Nephron progenitor cell (in vitro differentiated cells): ENCODE measurements around the gene DUSP5.

ENCODE experiments used
- DNase-seq: peaks from one replicate; pipeline ENCODE4 v3.0.0; 2021
- H3K27ac Mint-ChIP-seq: 2 replicates; pipeline ENCODE4 v1.8.0; 2021; ENCODE audit warnings: mild to moderate bottlenecking, moderate library complexity, mixed read lengths
- H3K27me3 Mint-ChIP-seq: 2 replicates; pipeline ENCODE4 v1.8.0; 2021; ENCODE audit warnings: mild to moderate bottlenecking, low read depth, mixed read lengths; ENCODE audit not compliant: poor library complexity
- H3K36me3 Mint-ChIP-seq: 2 replicates; pipeline ENCODE4 v1.8.0; 2021; ENCODE audit warnings: low read depth, mixed read lengths
- H3K4me1 Mint-ChIP-seq: 2 replicates; pipeline ENCODE4 v1.8.0; 2021; ENCODE audit warnings: mixed read lengths
- H3K4me3 Mint-ChIP-seq: 2 replicates; pipeline ENCODE4 v1.8.0; 2021; ENCODE audit warnings: mild to moderate bottlenecking, moderate library complexity, mixed read lengths
- H3K9me3 Mint-ChIP-seq: 2 replicates; pipeline ENCODE4 v1.8.0; 2021; ENCODE audit warnings: mild to moderate bottlenecking, moderate library complexity, mixed read lengths
- CTCF ChIP-seq: fragments of 200-600 bp; sonication (generic); IDR thresholded peaks from 2 replicates; pipeline ENCODE4 v1.5.0; 2021; ENCODE audit warnings: antibody characterized with exemption

DUSP5 gene

GRCh38 chr10:110457851-110458250 is 39.9 kb upstream of the DUSP5 start:
- TF ChIP-seq CTCF, result no peak

GRCh38 chr10:110458266-110458920 is 39.3 kb upstream of the DUSP5 start:
- Mint-ChIP-seq H3K4me1 (peaks cover 79% of the 10 kb centered on the region), H3K27ac (no peak overlapping the region), H3K4me3 (peak overlapping the region; percentile 24), H3K36me3 (no peaks in the 10 kb centered on the region), H3K27me3 (peaks cover 9% of the 10 kb centered on the region), H3K9me3 (no peaks in the 10 kb centered on the region)
- no peak for TF ChIP-seq CTCF
- no peak for DNase-seq

More at GRCh38 chr10:110457851-110458250, 39.9 kb upstream of the DUSP5 start:
- Mint-ChIP-seq H3K4me1 (peaks cover 76% of the 10 kb centered on the region), H3K4me3 (no peak overlapping the region), H3K36me3 (no peaks in the 10 kb centered on the region), H3K9me3 (no peaks in the 10 kb centered on the region), H3K27ac (no peak overlapping the region), H3K27me3 (peaks cover 9% of the 10 kb centered on the region)
- no peak for DNase-seq

- TF ChIP-seq CTCF, result no peak
- DNase-seq, result no peak
- Mint-ChIP-seq H3K4me1 (peaks cover 88% of the 10 kb centered on the region), H3K4me3 (peak overlapping the region; percentile 20), H3K36me3 (no peaks in the 10 kb centered on the region), H3K27ac (peak overlapping the region; percentile 90), H3K27me3 (peaks cover 4% of the 10 kb centered on the region), H3K9me3 (no peaks in the 10 kb centered on the region)
Observed at GRCh38 chr10:110459600-110459999, 38.1 kb upstream of the DUSP5 start.

GRCh38 chr10:110460111-110460809 is 37.4 kb upstream of the DUSP5 start:
- H3K36me3 Mint-ChIP-seq, result no peaks in the 10 kb centered on the region
- H3K27ac Mint-ChIP-seq, result no peak overlapping the region
- H3K4me3 Mint-ChIP-seq, result peak overlapping the region; percentile 19
- no peak for TF ChIP-seq CTCF
- DNase-seq, result peak; percentile 66
- peaks cover 92% of the 10 kb centered on the region for H3K4me1 Mint-ChIP-seq
- H3K27me3 Mint-ChIP-seq, result peaks cover 4% of the 10 kb centered on the region
- H3K9me3 Mint-ChIP-seq, result no peaks in the 10 kb centered on the region

- peaks cover 86% of the 10 kb centered on the region for H3K4me1 Mint-ChIP-seq
- H3K4me3 Mint-ChIP-seq, result peak overlapping the region; percentile 53
- no peak for DNase-seq
- H3K36me3 Mint-ChIP-seq, result no peaks in the 10 kb centered on the region
- no peak for TF ChIP-seq CTCF
- no peak overlapping the region for H3K27ac Mint-ChIP-seq
- no peaks in the 10 kb centered on the region for H3K9me3 Mint-ChIP-seq
- peaks cover 4% of the 10 kb centered on the region for H3K27me3 Mint-ChIP-seq
Observed at GRCh38 chr10:110461088-110461487, 36.6 kb upstream of the DUSP5 start.
